Upper lobe of left lung (tissue), 4 donors: ENCODE data around the gene PYCR2.

Experiments
- CTCF ChIP-seq, 6 experiments: fragments of 450-650 bp in 4 of 6; fragments of 200-600 bp in 2 of 6; sonication (generic) in 2 of 6; IDR thresholded peaks; one replicate each; pipeline ENCODE4 v1.5.1; 2016 to 2019; ENCODE audit warnings: antibody characterized with exemption in 6 of 6
- POLR2AphosphoS5 ChIP-seq, 2 donors: sonication (generic); formaldehyde crosslinking; IDR thresholded peaks; one replicate each; pipeline ENCODE4 v1.5.1; 2017; ENCODE audit warnings: antibody characterized with exemption in 2 of 2

- TF ChIP-seq CTCF (IDR thresholded peaks at IDR 0.05) (no peak), POLR2AphosphoS5 (IDR thresholded peaks at IDR 0.05) (no peak)
Measured at GRCh38 chr1:225909477-225909876, 14.6 kb downstream of the PYCR2 start.
